DND-41 (cell line): ENCODE measurements around the gene MLLT6.
"Not testable (repeated sequence)": the region's sequence is repeated elsewhere in the genome, so short reads cannot be mapped to it uniquely, and the experiment has no call there.

Experiments used
- ATAC-seq: fragments of 200-7000 bp; cut with Tn5 transposase; 3 replicates; pipeline ENCODE4 v1.9.1; 2021; ENCODE audit warnings: low read depth; ENCODE audit not compliant: insufficient read depth
- DNase-seq: peaks from one replicate; pipeline ENCODE4 v3.0.0-alpha.2; 2020
- H2AFZ ChIP-seq: 2 replicates; pipeline ENCODE4 v1.6.0; 2012; ENCODE audit warnings: low read depth, low read length
- H3K27ac ChIP-seq: 2 replicates; pipeline ENCODE4 v1.5.1; 2012; ENCODE audit warnings: low read length, inconsistent platforms
- H3K27me3 ChIP-seq: fragments of 200-600 bp; sonication (generic); 2 replicates; pipeline ENCODE4 v1.6.0; 2012; ENCODE audit warnings: low read length, mild to moderate bottlenecking, inconsistent platforms; ENCODE audit not compliant: insufficient read depth, poor library complexity
- H3K36me3 ChIP-seq: 2 replicates; pipeline ENCODE4 v1.5.1; 2012; ENCODE audit warnings: low read length, inconsistent platforms; ENCODE audit not compliant: insufficient read depth
- H3K4me1 ChIP-seq: 2 replicates; pipeline ENCODE4 v1.5.1; 2012; ENCODE audit warnings: mild to moderate bottlenecking, low read length; ENCODE audit not compliant: insufficient read depth
- H3K4me2 ChIP-seq: 2 replicates; pipeline ENCODE4 v1.6.0; 2012; ENCODE audit warnings: mild to moderate bottlenecking, moderate library complexity, low read length, inconsistent platforms; ENCODE audit not compliant: insufficient read depth
- H3K4me3 ChIP-seq, 2 experiments: fragments of 200-600 bp in 1 of 2; shearing (Covaris generic) in 1 of 2; 2 replicates each; pipeline ENCODE4 v1.5.1; 2012 to 2016; ENCODE audit warnings: inconsistent platforms in 2 of 2, low read length in 2 of 2, mild to moderate bottlenecking in 2 of 2, low read depth in 1 of 2, moderate library complexity in 1 of 2
- H3K79me2 ChIP-seq: 2 replicates; pipeline ENCODE4 v1.6.0; 2012; ENCODE audit warnings: low read length, inconsistent platforms; ENCODE audit not compliant: insufficient read depth
- H3K9ac ChIP-seq: 2 replicates; pipeline ENCODE4 v1.6.0; 2012; ENCODE audit warnings: low read depth, mild to moderate bottlenecking, inconsistent platforms, low read length, moderate library complexity
- H3K9me3 ChIP-seq: 2 replicates; pipeline ENCODE4 v1.5.1; 2012; ENCODE audit warnings: low read length, moderate library complexity, mild to moderate bottlenecking, inconsistent platforms; ENCODE audit not compliant: insufficient read depth, severe bottlenecking
- H4K20me1 ChIP-seq: 2 replicates; pipeline ENCODE4 v1.6.0; 2012; ENCODE audit warnings: low read length; ENCODE audit not compliant: insufficient read depth
- EZH2 ChIP-seq: IDR thresholded peaks from 3 replicates; pipeline ENCODE4 v1.6.1; 2012; ENCODE audit warnings: borderline replicate concordance, low read depth, mild to moderate bottlenecking, moderate library complexity, low read length, inconsistent platforms; ENCODE audit not compliant: severe bottlenecking
- TF ChIP-seq, protein P1 (sequence below): IDR thresholded peaks from 2 replicates; pipeline ENCODE4 v1.5.1; 2012; ENCODE audit warnings: borderline replicate concordance, low read length, moderate library complexity, mild to moderate bottlenecking; ENCODE audit not compliant: poor library complexity, severe bottlenecking; ENCODE audit errors: extremely low read depth

Gene MLLT6

DNA sequence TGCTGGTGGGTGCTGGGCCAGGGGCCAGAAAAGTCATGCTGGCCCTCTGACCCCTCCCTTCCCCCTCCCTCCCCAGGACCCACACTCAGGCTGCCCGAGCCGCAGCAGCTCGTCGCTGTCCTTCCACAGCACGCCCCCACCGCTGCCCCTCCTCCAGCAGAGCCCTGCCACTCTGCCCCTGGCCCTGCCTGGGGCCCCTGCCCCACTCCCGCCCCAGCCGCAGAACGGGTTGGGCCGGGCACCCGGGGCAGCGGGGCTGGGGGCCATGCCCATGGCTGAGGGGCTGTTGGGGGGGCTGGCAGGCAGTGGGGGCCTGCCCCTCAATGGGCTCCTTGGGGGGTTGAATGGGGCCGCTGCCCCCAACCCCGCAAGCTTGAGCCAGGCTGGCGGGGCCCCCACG, 16.7 kb downstream of the MLLT6 start:
- Histone ChIP-seq H3K9ac (no peak overlapping the region), H3K36me3 (peaks cover 76% of the 10 kb centered on the region)

DNA sequence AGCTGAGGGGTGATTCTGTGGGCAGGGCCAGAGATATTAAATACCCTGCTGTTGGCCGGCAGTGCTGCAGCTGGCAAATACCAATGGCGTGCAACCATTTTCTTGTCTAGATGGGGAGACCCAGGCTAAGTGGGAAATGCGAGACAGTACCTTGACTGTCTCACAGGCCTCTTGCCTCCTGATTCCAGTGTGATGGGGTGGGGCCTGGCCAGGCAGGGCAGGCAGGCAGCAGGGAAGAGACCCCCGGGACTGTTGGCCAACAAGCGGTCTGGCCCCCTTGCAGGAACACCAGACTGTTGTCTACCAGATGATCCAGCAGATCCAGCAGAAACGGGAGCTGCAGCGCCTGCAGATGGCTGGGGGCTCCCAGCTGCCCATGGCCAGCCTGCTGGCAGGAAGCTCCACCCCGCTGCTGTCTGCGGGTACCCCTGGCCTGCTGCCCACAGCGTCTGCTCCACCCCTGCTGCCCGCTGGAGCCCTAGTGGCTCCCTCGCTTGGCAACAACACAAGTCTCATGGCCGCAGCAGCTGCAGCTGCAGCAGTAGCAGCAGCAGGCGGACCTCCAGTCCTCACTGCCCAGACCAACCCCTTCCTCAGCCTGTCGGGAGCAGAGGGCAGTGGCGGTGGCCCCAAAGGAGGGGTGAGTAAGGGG, 19.4 kb downstream of the MLLT6 start:
- DNase-seq = no peak
- peaks cover 7% of the 10 kb centered on the region for H3K79me2 ChIP-seq
- no peak for ATAC-seq
- H2AFZ ChIP-seq = no peak overlapping the region
- H3K9ac ChIP-seq = no peak overlapping the region; the same call in 1 of the 2 replicates
- H4K20me1 ChIP-seq = peaks cover 9% of the 10 kb centered on the region; the same call in 1 of the 2 replicates
- peak overlapping the region; percentile 60; the same call in 1 of the 2 replicates for H3K27ac ChIP-seq
- H3K27me3 ChIP-seq = no peaks in the 10 kb centered on the region
- H3K4me2 ChIP-seq = no peak overlapping the region
- TF ChIP-seq, protein P1, sequence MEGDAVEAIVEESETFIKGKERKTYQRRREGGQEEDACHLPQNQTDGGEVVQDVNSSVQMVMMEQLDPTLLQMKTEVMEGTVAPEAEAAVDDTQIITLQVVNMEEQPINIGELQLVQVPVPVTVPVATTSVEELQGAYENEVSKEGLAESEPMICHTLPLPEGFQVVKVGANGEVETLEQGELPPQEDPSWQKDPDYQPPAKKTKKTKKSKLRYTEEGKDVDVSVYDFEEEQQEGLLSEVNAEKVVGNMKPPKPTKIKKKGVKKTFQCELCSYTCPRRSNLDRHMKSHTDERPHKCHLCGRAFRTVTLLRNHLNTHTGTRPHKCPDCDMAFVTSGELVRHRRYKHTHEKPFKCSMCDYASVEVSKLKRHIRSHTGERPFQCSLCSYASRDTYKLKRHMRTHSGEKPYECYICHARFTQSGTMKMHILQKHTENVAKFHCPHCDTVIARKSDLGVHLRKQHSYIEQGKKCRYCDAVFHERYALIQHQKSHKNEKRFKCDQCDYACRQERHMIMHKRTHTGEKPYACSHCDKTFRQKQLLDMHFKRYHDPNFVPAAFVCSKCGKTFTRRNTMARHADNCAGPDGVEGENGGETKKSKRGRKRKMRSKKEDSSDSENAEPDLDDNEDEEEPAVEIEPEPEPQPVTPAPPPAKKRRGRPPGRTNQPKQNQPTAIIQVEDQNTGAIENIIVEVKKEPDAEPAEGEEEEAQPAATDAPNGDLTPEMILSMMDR = no peak
- TF ChIP-seq EZH2 = no peak
- peaks cover 54% of the 10 kb centered on the region for H3K4me1 ChIP-seq
- peaks cover 52% of the 10 kb centered on the region for H3K36me3 ChIP-seq
- no peak overlapping the region for H3K4me3 ChIP-seq
- no peaks in the 10 kb centered on the region for H3K9me3 ChIP-seq

More for the DNA sequence above, 16.7 kb downstream of the MLLT6 start:
- H3K4me1 ChIP-seq = peaks cover 27% of the 10 kb centered on the region
- H3K27me3 ChIP-seq = no peaks in the 10 kb centered on the region
- no peaks in the 10 kb centered on the region for H3K9me3 ChIP-seq
- TF ChIP-seq, protein P1 = no peak
- TF ChIP-seq EZH2 = no peak
- ATAC-seq (no peak), DNase-seq (no peak)
- H3K4me3 ChIP-seq = no peak overlapping the region
- peaks cover 9% of the 10 kb centered on the region; the same call in 1 of the 2 replicates for H4K20me1 ChIP-seq
- no peak overlapping the region for H2AFZ ChIP-seq
- no peak overlapping the region for H3K27ac ChIP-seq
- H3K4me2 ChIP-seq = no peak overlapping the region
- no peaks in the 10 kb centered on the region for H3K79me2 ChIP-seq

DNA sequence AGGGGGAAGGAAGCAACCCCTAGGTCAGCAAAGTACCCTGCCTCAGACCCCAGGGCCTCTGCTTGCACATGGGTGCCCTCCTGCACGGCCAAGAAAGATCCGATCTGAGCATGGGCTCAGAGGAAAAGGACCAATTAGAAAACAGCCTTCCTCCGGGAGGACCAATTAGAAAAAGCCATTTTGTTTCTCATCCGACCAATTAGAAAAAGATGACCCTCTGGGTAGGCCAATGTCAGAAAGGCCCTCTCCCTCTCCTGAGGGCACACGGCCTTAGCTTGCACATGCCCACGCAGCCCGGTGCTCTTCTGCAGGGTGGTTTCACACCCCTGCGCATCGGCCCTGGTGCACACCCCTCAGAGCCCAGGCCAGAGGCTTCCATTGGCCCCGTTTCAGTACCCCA, 20.0 kb downstream of the MLLT6 start:
- Histone ChIP-seq H3K9me3 (no peaks in the 10 kb centered on the region), H3K4me3 (no peak overlapping the region), H3K79me2 (peaks cover 12% of the 10 kb centered on the region), H4K20me1 (peaks cover 9% of the 10 kb centered on the region; the same call in 1 of the 2 replicates), H3K27ac (peak overlapping the region; percentile 60), H3K36me3 (peaks cover 46% of the 10 kb centered on the region), H3K4me1 (peaks cover 59% of the 10 kb centered on the region), H2AFZ (no peak overlapping the region), H3K9ac (no peak overlapping the region; the same call in 1 of the 2 replicates), H3K27me3 (no peaks in the 10 kb centered on the region), H3K4me2 (no peak overlapping the region)
- TF ChIP-seq EZH2 = no peak
- TF ChIP-seq, protein P1 = no peak
- no peak for ATAC-seq
- no peak for DNase-seq

DNA sequence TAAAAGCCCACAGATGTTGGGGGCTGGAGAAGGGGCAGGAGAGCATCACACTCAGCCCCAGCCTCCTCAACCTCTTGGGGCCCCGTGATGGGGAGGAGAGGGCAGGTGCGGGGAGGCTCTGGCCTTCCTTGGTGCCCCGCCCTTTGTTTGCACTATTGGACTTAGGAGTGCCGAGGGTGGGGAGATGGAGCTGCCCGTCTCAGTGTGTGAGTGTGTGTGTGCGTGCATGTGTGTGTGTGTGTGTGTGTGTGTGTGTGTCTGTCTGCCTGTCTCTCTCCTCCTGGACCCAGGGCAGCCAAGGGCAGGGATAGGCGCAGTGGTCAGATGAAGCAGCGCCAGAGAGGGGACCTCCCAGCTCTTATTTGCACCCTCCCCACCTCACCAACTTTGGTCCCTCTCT, 21.1 kb downstream of the MLLT6 start:
- not testable (repeated sequence) for H2AFZ ChIP-seq, H3K27me3 ChIP-seq, H3K9me3 ChIP-seq, ATAC-seq, H4K20me1 ChIP-seq, DNase-seq, H3K4me3 ChIP-seq, H3K4me2 ChIP-seq
- Histone ChIP-seq H3K9ac (0 out of 2 replicates have a peak overlapping the region, but pooled peaks have one; percentile 4), H3K79me2 (peaks cover 22% of the 10 kb centered on the region), H3K27ac (peak overlapping the region; percentile 61; the same call in 1 of the 2 replicates), H3K4me1 (peaks cover 67% of the 10 kb centered on the region), H3K36me3 (peaks cover 38% of the 10 kb centered on the region)
